ENCODE data around the gene NKX2-3.

DNA sequence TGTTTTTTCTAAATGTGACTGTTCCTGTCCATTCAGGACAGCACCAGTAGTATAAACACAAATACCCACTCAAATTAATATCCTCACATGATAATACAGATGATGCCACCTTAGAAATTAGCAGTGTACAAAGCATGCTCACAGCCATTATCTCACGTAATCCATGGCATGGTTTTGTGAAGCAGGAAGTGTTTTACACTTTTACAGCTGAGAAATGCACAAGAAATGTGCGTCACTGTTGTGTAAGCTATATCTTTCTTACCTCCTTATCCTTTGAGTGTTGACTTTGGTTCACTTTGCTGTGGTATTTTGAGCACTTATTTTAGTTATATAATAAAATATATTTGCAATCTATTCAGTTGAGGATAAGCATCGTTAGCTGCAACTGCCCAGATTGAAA is 31.6 kb downstream of the NKX2-3 start:
- TF ChIP-seq, protein P1, sequence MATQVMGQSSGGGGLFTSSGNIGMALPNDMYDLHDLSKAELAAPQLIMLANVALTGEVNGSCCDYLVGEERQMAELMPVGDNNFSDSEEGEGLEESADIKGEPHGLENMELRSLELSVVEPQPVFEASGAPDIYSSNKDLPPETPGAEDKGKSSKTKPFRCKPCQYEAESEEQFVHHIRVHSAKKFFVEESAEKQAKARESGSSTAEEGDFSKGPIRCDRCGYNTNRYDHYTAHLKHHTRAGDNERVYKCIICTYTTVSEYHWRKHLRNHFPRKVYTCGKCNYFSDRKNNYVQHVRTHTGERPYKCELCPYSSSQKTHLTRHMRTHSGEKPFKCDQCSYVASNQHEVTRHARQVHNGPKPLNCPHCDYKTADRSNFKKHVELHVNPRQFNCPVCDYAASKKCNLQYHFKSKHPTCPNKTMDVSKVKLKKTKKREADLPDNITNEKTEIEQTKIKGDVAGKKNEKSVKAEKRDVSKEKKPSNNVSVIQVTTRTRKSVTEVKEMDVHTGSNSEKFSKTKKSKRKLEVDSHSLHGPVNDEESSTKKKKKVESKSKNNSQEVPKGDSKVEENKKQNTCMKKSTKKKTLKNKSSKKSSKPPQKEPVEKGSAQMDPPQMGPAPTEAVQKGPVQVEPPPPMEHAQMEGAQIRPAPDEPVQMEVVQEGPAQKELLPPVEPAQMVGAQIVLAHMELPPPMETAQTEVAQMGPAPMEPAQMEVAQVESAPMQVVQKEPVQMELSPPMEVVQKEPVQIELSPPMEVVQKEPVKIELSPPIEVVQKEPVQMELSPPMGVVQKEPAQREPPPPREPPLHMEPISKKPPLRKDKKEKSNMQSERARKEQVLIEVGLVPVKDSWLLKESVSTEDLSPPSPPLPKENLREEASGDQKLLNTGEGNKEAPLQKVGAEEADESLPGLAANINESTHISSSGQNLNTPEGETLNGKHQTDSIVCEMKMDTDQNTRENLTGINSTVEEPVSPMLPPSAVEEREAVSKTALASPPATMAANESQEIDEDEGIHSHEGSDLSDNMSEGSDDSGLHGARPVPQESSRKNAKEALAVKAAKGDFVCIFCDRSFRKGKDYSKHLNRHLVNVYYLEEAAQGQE (IDR thresholded peaks at IDR 0.05; ENCODE audit: low read depth) = no peak
- TF ChIP-seq, protein P2, sequence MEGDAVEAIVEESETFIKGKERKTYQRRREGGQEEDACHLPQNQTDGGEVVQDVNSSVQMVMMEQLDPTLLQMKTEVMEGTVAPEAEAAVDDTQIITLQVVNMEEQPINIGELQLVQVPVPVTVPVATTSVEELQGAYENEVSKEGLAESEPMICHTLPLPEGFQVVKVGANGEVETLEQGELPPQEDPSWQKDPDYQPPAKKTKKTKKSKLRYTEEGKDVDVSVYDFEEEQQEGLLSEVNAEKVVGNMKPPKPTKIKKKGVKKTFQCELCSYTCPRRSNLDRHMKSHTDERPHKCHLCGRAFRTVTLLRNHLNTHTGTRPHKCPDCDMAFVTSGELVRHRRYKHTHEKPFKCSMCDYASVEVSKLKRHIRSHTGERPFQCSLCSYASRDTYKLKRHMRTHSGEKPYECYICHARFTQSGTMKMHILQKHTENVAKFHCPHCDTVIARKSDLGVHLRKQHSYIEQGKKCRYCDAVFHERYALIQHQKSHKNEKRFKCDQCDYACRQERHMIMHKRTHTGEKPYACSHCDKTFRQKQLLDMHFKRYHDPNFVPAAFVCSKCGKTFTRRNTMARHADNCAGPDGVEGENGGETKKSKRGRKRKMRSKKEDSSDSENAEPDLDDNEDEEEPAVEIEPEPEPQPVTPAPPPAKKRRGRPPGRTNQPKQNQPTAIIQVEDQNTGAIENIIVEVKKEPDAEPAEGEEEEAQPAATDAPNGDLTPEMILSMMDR (IDR thresholded peaks at IDR 0.05 in 2 of 3, conservative IDR thresholded peaks at IDR 0.05 in 1 of 3; ENCODE audit: borderline replicate concordance in 1 of 3, insufficient read depth in 1 of 3, low read depth in 2 of 3, low read length in 2 of 3) = no peak
- TF ChIP-seq EZH2 (IDR thresholded peaks at IDR 0.05) (no peak), SP1 (IDR thresholded peaks at IDR 0.05; ENCODE audit: low read depth) (no peak), POLR2AphosphoS5 (IDR thresholded peaks at IDR 0.05; ENCODE audit: low read depth, low read length) (no peak), JUND (IDR thresholded peaks at IDR 0.05) (no peak), SRF (IDR thresholded peaks at IDR 0.05; ENCODE audit: low read depth) (no peak), EZH2phosphoT487 (IDR thresholded peaks at IDR 0.05; ENCODE audit: borderline replicate concordance) (no peak), SIN3A (IDR thresholded peaks at IDR 0.05; ENCODE audit: low read depth) (no peak), CEBPB (IDR thresholded peaks at IDR 0.05; ENCODE audit: low read depth) (no peak)
- TF ChIP-seq, protein P3, sequence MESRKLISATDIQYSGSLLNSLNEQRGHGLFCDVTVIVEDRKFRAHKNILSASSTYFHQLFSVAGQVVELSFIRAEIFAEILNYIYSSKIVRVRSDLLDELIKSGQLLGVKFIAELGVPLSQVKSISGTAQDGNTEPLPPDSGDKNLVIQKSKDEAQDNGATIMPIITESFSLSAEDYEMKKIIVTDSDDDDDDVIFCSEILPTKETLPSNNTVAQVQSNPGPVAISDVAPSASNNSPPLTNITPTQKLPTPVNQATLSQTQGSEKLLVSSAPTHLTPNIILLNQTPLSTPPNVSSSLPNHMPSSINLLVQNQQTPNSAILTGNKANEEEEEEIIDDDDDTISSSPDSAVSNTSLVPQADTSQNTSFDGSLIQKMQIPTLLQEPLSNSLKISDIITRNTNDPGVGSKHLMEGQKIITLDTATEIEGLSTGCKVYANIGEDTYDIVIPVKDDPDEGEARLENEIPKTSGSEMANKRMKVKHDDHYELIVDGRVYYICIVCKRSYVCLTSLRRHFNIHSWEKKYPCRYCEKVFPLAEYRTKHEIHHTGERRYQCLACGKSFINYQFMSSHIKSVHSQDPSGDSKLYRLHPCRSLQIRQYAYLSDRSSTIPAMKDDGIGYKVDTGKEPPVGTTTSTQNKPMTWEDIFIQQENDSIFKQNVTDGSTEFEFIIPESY (IDR thresholded peaks at IDR 0.05; ENCODE audit: extremely low read depth, insufficient replicate concordance, low read length) = no peak
